ENCODE results near the gene GPR108.

DNA sequence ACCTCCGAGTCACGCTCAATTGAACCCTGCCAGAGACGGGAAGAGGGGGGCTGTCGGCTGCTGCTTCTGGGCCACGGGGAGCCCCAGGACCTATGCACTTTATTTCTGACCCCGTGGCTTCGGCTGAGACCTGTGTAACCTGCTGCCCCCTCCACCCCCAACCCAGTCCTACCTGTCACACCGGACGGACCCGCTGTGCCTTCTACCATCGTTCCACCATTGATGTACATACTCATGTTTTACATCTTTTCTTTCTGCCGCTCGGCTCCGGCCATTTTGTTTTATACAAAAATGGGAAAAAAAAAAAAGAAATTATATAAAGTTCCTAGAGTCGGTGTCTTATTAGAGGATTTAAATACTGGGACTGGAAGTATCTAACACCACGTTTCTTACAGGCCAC lies 13.8 kb upstream of the GPR108 start:
- TF ChIP-seq, protein P1, sequence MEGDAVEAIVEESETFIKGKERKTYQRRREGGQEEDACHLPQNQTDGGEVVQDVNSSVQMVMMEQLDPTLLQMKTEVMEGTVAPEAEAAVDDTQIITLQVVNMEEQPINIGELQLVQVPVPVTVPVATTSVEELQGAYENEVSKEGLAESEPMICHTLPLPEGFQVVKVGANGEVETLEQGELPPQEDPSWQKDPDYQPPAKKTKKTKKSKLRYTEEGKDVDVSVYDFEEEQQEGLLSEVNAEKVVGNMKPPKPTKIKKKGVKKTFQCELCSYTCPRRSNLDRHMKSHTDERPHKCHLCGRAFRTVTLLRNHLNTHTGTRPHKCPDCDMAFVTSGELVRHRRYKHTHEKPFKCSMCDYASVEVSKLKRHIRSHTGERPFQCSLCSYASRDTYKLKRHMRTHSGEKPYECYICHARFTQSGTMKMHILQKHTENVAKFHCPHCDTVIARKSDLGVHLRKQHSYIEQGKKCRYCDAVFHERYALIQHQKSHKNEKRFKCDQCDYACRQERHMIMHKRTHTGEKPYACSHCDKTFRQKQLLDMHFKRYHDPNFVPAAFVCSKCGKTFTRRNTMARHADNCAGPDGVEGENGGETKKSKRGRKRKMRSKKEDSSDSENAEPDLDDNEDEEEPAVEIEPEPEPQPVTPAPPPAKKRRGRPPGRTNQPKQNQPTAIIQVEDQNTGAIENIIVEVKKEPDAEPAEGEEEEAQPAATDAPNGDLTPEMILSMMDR (IDR thresholded peaks at IDR 0.05), result no peak
- no peak for TF ChIP-seq POLR2AphosphoS5 (IDR thresholded peaks at IDR 0.05; ENCODE audit: low read depth, low read length)
